H9 (cell line): ENCODE data around the gene TULP3. TPM values are rescaled to one million over a fixed set of nuclear protein-coding genes. Genes with fewer than 3 reads are reported as not detected.

Experiments
- DNase-seq: peaks from one replicate; pipeline ENCODE4 v3.0.0-alpha.2; 2017
- H2AFZ ChIP-seq: one replicate; pipeline ENCODE4 v1.6.1; 2013; ENCODE audit warnings: mild to moderate bottlenecking, low read length, control low read depth, moderate library complexity
- H2AK5ac ChIP-seq: 2 replicates; pipeline ENCODE4 v1.6.1; 2013; ENCODE audit warnings: low read length, control low read depth, mixed read lengths; ENCODE audit not compliant: insufficient read length
- H2BK120ac ChIP-seq: one replicate; pipeline ENCODE4 v1.6.1; 2013; ENCODE audit warnings: low read depth, mild to moderate bottlenecking, low read length, control low read depth, inconsistent platforms; ENCODE audit not compliant: poor library complexity, severe bottlenecking
- H2BK12ac ChIP-seq: 2 replicates; pipeline ENCODE4 v1.6.1; 2013; ENCODE audit warnings: low read length, control low read depth, mixed read lengths, low read depth; ENCODE audit not compliant: insufficient read length
- H2BK15ac ChIP-seq: 2 replicates; pipeline ENCODE4 v1.6.1; 2013; ENCODE audit warnings: low read depth, low read length, control low read depth
- H2BK20ac ChIP-seq: one replicate; pipeline ENCODE4 v1.6.1; 2013; ENCODE audit warnings: low read depth, mild to moderate bottlenecking, low read length, control low read depth, inconsistent platforms; ENCODE audit not compliant: poor library complexity, severe bottlenecking
- H2BK5ac ChIP-seq: 2 replicates; pipeline ENCODE4 v1.6.1; 2013; ENCODE audit warnings: low read length, control low read depth, mixed read lengths; ENCODE audit not compliant: insufficient read length
- H3K14ac ChIP-seq: 2 replicates; pipeline ENCODE4 v1.6.1; 2013; ENCODE audit warnings: low read length, control low read depth; ENCODE audit not compliant: insufficient read depth
- H3K18ac ChIP-seq: 2 replicates; pipeline ENCODE4 v1.6.1; 2013; ENCODE audit warnings: low read depth, mild to moderate bottlenecking, mixed read lengths, low read length, control low read depth; ENCODE audit not compliant: insufficient read length
- H3K23ac ChIP-seq: 2 replicates; pipeline ENCODE4 v1.6.1; 2013; ENCODE audit warnings: low read length, control low read depth, mixed read lengths, low read depth; ENCODE audit not compliant: insufficient read length
- H3K23me2 ChIP-seq: 2 replicates; pipeline ENCODE4 v1.6.1; 2013; ENCODE audit warnings: low read depth, mild to moderate bottlenecking, mixed read lengths, low read length, control low read depth; ENCODE audit not compliant: insufficient read length, poor library complexity, severe bottlenecking
- H3K27ac ChIP-seq: 2 replicates; pipeline ENCODE4 v1.5.1; 2013; ENCODE audit warnings: low read length, control low read depth, mixed read lengths, low read depth; ENCODE audit not compliant: insufficient read length
- H3K27me3 ChIP-seq: 2 replicates; pipeline ENCODE4 v1.6.1; 2013; ENCODE audit warnings: low read length, control low read depth, inconsistent platforms; ENCODE audit not compliant: insufficient read depth
- H3K4ac ChIP-seq: 2 replicates; pipeline ENCODE4 v1.6.1; 2013; ENCODE audit warnings: low read depth, mild to moderate bottlenecking, control low read depth, inconsistent platforms, low read length, moderate library complexity
- H3K4me1 ChIP-seq: 2 replicates; pipeline ENCODE4 v1.6.1; 2013; ENCODE audit warnings: low read length, control low read depth, inconsistent platforms; ENCODE audit not compliant: insufficient read depth
- H3K4me2 ChIP-seq: 2 replicates; pipeline ENCODE4 v1.6.1; 2013; ENCODE audit warnings: low read length, control low read depth, mixed read lengths; ENCODE audit not compliant: insufficient read length, insufficient read depth
- H3K56ac ChIP-seq: 2 replicates; pipeline ENCODE4 v1.6.1; 2013; ENCODE audit warnings: low read depth, mild to moderate bottlenecking, mixed read lengths, low read length, control low read depth; ENCODE audit not compliant: insufficient read length
- H3K79me1 ChIP-seq: 2 replicates; pipeline ENCODE4 v1.6.1; 2013; ENCODE audit warnings: low read depth, mild to moderate bottlenecking, moderate library complexity, low read length, control low read depth, inconsistent platforms; ENCODE audit not compliant: insufficient read depth, poor library complexity, severe bottlenecking
- H3K79me2 ChIP-seq: 2 replicates; pipeline ENCODE4 v1.6.1; 2013; ENCODE audit warnings: low read length, control low read depth, inconsistent platforms; ENCODE audit not compliant: insufficient read depth
- H3K9ac ChIP-seq: 2 replicates; pipeline ENCODE4 v1.6.1; 2013; ENCODE audit warnings: low read length, control low read depth, mixed read lengths; ENCODE audit not compliant: insufficient read length; ENCODE audit errors: extremely low read depth
- H3K9me3 ChIP-seq: one replicate; pipeline ENCODE4 v1.6.1; 2013; ENCODE audit warnings: low read depth, low read length, inconsistent platforms; ENCODE audit not compliant: control insufficient read depth
- H3T11ph ChIP-seq: one replicate; pipeline ENCODE4 v1.6.1; 2013; ENCODE audit warnings: mild to moderate bottlenecking, low read length, control low read depth, inconsistent platforms
- H4K20me1 ChIP-seq: one replicate; pipeline ENCODE4 v1.6.1; 2013; ENCODE audit not compliant: control insufficient read depth, insufficient read length, insufficient read depth
- H4K5ac ChIP-seq: 2 replicates; pipeline ENCODE4 v1.6.1; 2013; ENCODE audit warnings: low read depth, mild to moderate bottlenecking, mixed read lengths, low read length, control low read depth; ENCODE audit not compliant: insufficient read length
- H4K8ac ChIP-seq: replicated peaks from 2 replicates; pipeline ENCODE4 v1.6.1; 2013; ENCODE audit warnings: low read length, control low read depth, mixed read lengths, low read depth; ENCODE audit not compliant: insufficient read length
- H4K91ac ChIP-seq: 2 replicates; pipeline ENCODE4 v1.6.1; 2013; ENCODE audit warnings: low read depth, mild to moderate bottlenecking, moderate library complexity, mixed read lengths, low read length, control low read depth; ENCODE audit not compliant: insufficient read length
- H3K27ac Mint-ChIP-seq, 3 experiments: 2 replicates in 2 of 3; 3 replicates in 1 of 3; pipeline ENCODE4 v1.8.0; 2020 to 2021; ENCODE audit warnings: mixed read lengths in 3 of 3, mild to moderate bottlenecking in 1 of 3, moderate library complexity in 1 of 3
- H3K27me3 Mint-ChIP-seq: 2 replicates; pipeline ENCODE4 v1.8.0; 2021; ENCODE audit warnings: low read depth, mild to moderate bottlenecking, moderate library complexity, mixed read lengths
- H3K36me3 Mint-ChIP-seq, 3 experiments: 2 replicates in 2 of 3; 3 replicates in 1 of 3; pipeline ENCODE4 v1.8.0; 2020 to 2021; ENCODE audit warnings: low read depth in 3 of 3, mixed read lengths in 3 of 3; ENCODE audit not compliant: insufficient read depth in 1 of 3
- H3K4me1 Mint-ChIP-seq, 2 experiments: 2 replicates each; pipeline ENCODE4 v1.8.0; 2020; ENCODE audit warnings: mixed read lengths in 2 of 2
- H3K4me3 Mint-ChIP-seq, 2 experiments: 2 replicates in 1 of 2; 3 replicates in 1 of 2; pipeline ENCODE4 v1.8.0; 2020 to 2021; ENCODE audit warnings: mild to moderate bottlenecking in 2 of 2, mixed read lengths in 2 of 2, moderate library complexity in 1 of 2
- H3K9me3 Mint-ChIP-seq, 2 experiments: 2 replicates in 1 of 2; 3 replicates in 1 of 2; pipeline ENCODE4 v1.8.0; 2020; ENCODE audit warnings: mild to moderate bottlenecking in 2 of 2, mixed read lengths in 2 of 2, moderate library complexity in 1 of 2
- CTCF ChIP-seq: fragments of 200-600 bp; sonication (generic); conservative IDR thresholded peaks from 3 replicates; pipeline ENCODE4 v1.8.0; 2021; ENCODE audit warnings: antibody characterized with exemption, mild to moderate bottlenecking
- WGBS: extraction: QIAGEN DNeasy Blood & Tissue Kit; methylation state at CpG from one replicate; pipeline ENCODE4 v1.1.7; 2013; ENCODE audit warnings: missing lambda C conversion rate, low lambda C conversion rate, mixed read lengths; ENCODE audit not compliant: insufficient read length; ENCODE audit errors: extremely low coverage; 5-methylcytosine and 5-hydroxymethylcytosine counted together
- total RNA-seq: library from RNA; stranded (reverse); gene quantifications from 2 replicates; pipeline ENCODE4 v1.2.1, GENCODE V29; 2021

Gene TULP3
- total RNA-seq, 1 experiment from 2014 or later, result 22.3 TPM

GRCh38 chr12:2884810-2885209, 5.9 kb upstream of the TULP3 start:
- Histone ChIP-seq H3K79me2 (peaks cover 2% of the 10 kb centered on the region; the same call in 1 of the 2 replicates), H4K20me1 (peaks cover 3% of the 10 kb centered on the region), H3K27ac (no peak overlapping the region), H3K18ac (no peak overlapping the region), H3K9me3 (no peaks in the 10 kb centered on the region), H3K14ac (no peak overlapping the region), H2BK5ac (no peak overlapping the region), H3K23me2 (no peaks in the 10 kb centered on the region), H3K56ac (no peak overlapping the region), H2BK20ac (no peak overlapping the region), H3K79me1 (no peaks in the 10 kb centered on the region), H2BK12ac (no peak overlapping the region), H2BK120ac (no peak overlapping the region), H2BK15ac (no peak overlapping the region), H3K23ac (no peak overlapping the region), H3K27me3 (no peaks in the 10 kb centered on the region), H2AFZ (no peak overlapping the region), H3K4ac (no peak overlapping the region), H4K8ac (no peak overlapping the region), H4K5ac (no peak overlapping the region), H4K91ac (no peak overlapping the region), H2AK5ac (no peak overlapping the region), H3K4me2 (no peak overlapping the region), H3K9ac (no peak overlapping the region), H3T11ph (no peak overlapping the region), H3K4me1 (no peaks in the 10 kb centered on the region)
- Mint-ChIP-seq H3K27ac (peak overlapping the region; percentile 29 to 96 (median 68); a peak in 6 of 7 replicates), H3K9me3 (no peaks in the 10 kb centered on the region), H3K4me3 (no peak overlapping the region), H3K4me1 (peaks cover 12% of the 10 kb centered on the region in 2 experiments), H3K36me3 (peaks cover 15 to 40% (median 32%) of the 10 kb centered on the region in 3 experiments; a peak in 6 of 7 replicates), H3K27me3 (no peaks in the 10 kb centered on the region)
- no peak for DNase-seq
- TF ChIP-seq CTCF, result no peak
- WGBS, result no CpG with 5 or more reads among the region's 2 CpGs
